Kidney epithelial cell (primary cell): ENCODE results near the gene APBB1IP. TPM values are rescaled to one million over a fixed set of nuclear protein-coding genes. Genes with fewer than 3 reads are reported as not detected.
A peak's percentile ranks its signal among the peaks of the same experiment; 100 is the strongest.
"Not testable (repeated sequence)": the region's sequence is repeated elsewhere in the genome, so short reads cannot be mapped to it uniquely, and the experiment has no call there.

ENCODE experiments used
- DNase-seq: peaks from one replicate; pipeline ENCODE4 v3.0.0-alpha.2; 2010; ENCODE audit warnings: low read depth
- H3K27me3 ChIP-seq: 2 replicates; pipeline ENCODE4 v1.6.0; 2011; ENCODE audit warnings: low read length; ENCODE audit not compliant: control insufficient read depth, insufficient read depth
- H3K36me3 ChIP-seq: 2 replicates; pipeline ENCODE4 v1.5.1; 2011; ENCODE audit warnings: low read length; ENCODE audit not compliant: control insufficient read depth, insufficient read depth
- H3K4me3 ChIP-seq: 2 replicates; pipeline ENCODE4 v1.5.1; 2011; ENCODE audit warnings: low read depth, mild to moderate bottlenecking, control low read depth, low read length
- CTCF ChIP-seq: IDR thresholded peaks from 2 replicates; pipeline ENCODE4 v1.5.1; 2011; ENCODE audit warnings: mild to moderate bottlenecking, moderate library complexity, low read length, control low read depth, inconsistent platforms; ENCODE audit not compliant: insufficient read depth, poor library complexity, severe bottlenecking
- total RNA-seq: library from RNA; depleted of rRNA; stranded (reverse); fragments of >200 nt; gene quantifications from 2 replicates; pipeline ENCODE4 v1.2.3, GENCODE V29; 2015

APBB1IP gene
- total RNA-seq, 1 donor from 2014 or later: 1.8 TPM

- Histone ChIP-seq H3K36me3 (no peaks in the 10 kb centered on the region), H3K27me3 (no peaks in the 10 kb centered on the region), H3K4me3 (no peak overlapping the region)
- peak; percentile 32 for TF ChIP-seq CTCF
- DNase-seq: no peak
Measured at GRCh38 chr10:26573674-26574073, 135.5 kb downstream of the APBB1IP start.

- no peak overlapping the region for H3K4me3 ChIP-seq
- no peak for DNase-seq
- no peaks in the 10 kb centered on the region for H3K36me3 ChIP-seq
- no peak for TF ChIP-seq CTCF
- no peaks in the 10 kb centered on the region for H3K27me3 ChIP-seq
Measured at GRCh38 chr10:26574783-26575182, 136.6 kb downstream of the APBB1IP start.

- H3K4me3 ChIP-seq, DNase-seq, H3K27me3 ChIP-seq, H3K36me3 ChIP-seq: not testable (repeated sequence)
Measured at GRCh38 chr10:26578371-26578770, 140.2 kb downstream of the APBB1IP start.

GRCh38 chr10:26579256-26580063, 141.3 kb downstream of the APBB1IP start:
- H3K4me3 ChIP-seq: no peak overlapping the region
- no peaks in the 10 kb centered on the region for H3K36me3 ChIP-seq
- TF ChIP-seq CTCF: no peak
- DNase-seq: no peak
- no peaks in the 10 kb centered on the region for H3K27me3 ChIP-seq

GRCh38 chr10:26586211-26586610, 148.1 kb downstream of the APBB1IP start:
- TF ChIP-seq CTCF: no peak
- H3K36me3 ChIP-seq: no peaks in the 10 kb centered on the region
- no peak for DNase-seq
- H3K27me3 ChIP-seq: peaks cover 3% of the 10 kb centered on the region
- H3K4me3 ChIP-seq: no peak overlapping the region

- no peaks in the 10 kb centered on the region for H3K36me3 ChIP-seq
- no peak overlapping the region for H3K4me3 ChIP-seq
- TF ChIP-seq CTCF: no peak
- no peak for DNase-seq
- peaks cover 3% of the 10 kb centered on the region for H3K27me3 ChIP-seq
Measured at GRCh38 chr10:26588611-26589010, 150.5 kb downstream of the APBB1IP start.

GRCh38 chr10:26589813-26590212, 151.7 kb downstream of the APBB1IP start:
- H3K4me3 ChIP-seq, H3K27me3 ChIP-seq, H3K36me3 ChIP-seq, DNase-seq: not testable (repeated sequence)
